ENCODE data around the gene RAI1. TPM values are rescaled to one million over a fixed set of nuclear protein-coding genes. Genes with fewer than 3 reads are reported as not detected.

Gene RAI1
- total RNA-seq, 2 experiments from 2014 or later: 17.1 to 49.4 TPM

- Histone ChIP-seq H3K27ac (ENCODE audit: low read depth, low read length, poor library complexity, severe bottlenecking) (no peak overlapping the region), H3K4me1 (ENCODE audit: insufficient read depth, low read length, poor library complexity, severe bottlenecking) (no peaks in the 10 kb centered on the region), H3K9me3 (ENCODE audit: low read length) (no peaks in the 10 kb centered on the region), H4K20me1 (ENCODE audit: insufficient read depth, low read length) (no peaks in the 10 kb centered on the region), H3K9me2 (ENCODE audit: insufficient read depth, low read length) (no peaks in the 10 kb centered on the region), H3K4me2 (ENCODE audit: low read length) (no peak overlapping the region), H2AFZ (ENCODE audit: low read length) (no peak overlapping the region), H3K36me3 (ENCODE audit: insufficient read depth, low read length) (no peaks in the 10 kb centered on the region), H3K4me3 (ENCODE audit: low read depth, low read length, poor library complexity, severe bottlenecking) (no peak overlapping the region), H3K79me2 (ENCODE audit: insufficient read depth, low read depth, low read length) (no peaks in the 10 kb centered on the region)
- ChIA-PET CTCF (ENCODE audit: unreplicated experiment) (no interaction called here), POLR2A (no interaction called here)
- DNase-seq (ENCODE audit: low spot score): no peak
- BruUV-seq (replicated peaks): no TSS peak
- intact Hi-C loops (cut with micrococcal nuclease; ENCODE audit: unreplicated experiment): no loop called here
- no peak for TF ChIP-seq CTCF (conservative IDR thresholded peaks at IDR 0.05; ENCODE audit: low read length)
- TF ChIP-seq EZH2phosphoT487 (IDR thresholded peaks at IDR 0.05; ENCODE audit: borderline replicate concordance, low read depth, low read length): no peak
Measured at GRCh38 chr17:17645961-17646360, 35.3 kb upstream of the RAI1 start.

GRCh38 chr17:17647524-17648178 is 33.6 kb upstream of the RAI1 start:
- no TSS peak for BruUV-seq (replicated peaks)
- Histone ChIP-seq H3K9me2 (ENCODE audit: insufficient read depth, low read length) (no peaks in the 10 kb centered on the region), H4K20me1 (ENCODE audit: insufficient read depth, low read length) (no peaks in the 10 kb centered on the region), H3K4me3 (ENCODE audit: low read depth, low read length, poor library complexity, severe bottlenecking) (no peak overlapping the region), H3K9me3 (ENCODE audit: low read length) (no peaks in the 10 kb centered on the region), H3K79me2 (ENCODE audit: insufficient read depth, low read depth, low read length) (no peaks in the 10 kb centered on the region), H2AFZ (ENCODE audit: low read length) (no peak overlapping the region), H3K36me3 (ENCODE audit: insufficient read depth, low read length) (no peaks in the 10 kb centered on the region), H3K27ac (ENCODE audit: low read depth, low read length, poor library complexity, severe bottlenecking) (no peak overlapping the region), H3K4me1 (ENCODE audit: insufficient read depth, low read length, poor library complexity, severe bottlenecking) (no peaks in the 10 kb centered on the region), H3K4me2 (ENCODE audit: low read length) (no peak overlapping the region)
- TF ChIP-seq CTCF (conservative IDR thresholded peaks at IDR 0.05; ENCODE audit: low read length): no peak
- TF ChIP-seq EZH2phosphoT487 (IDR thresholded peaks at IDR 0.05; ENCODE audit: borderline replicate concordance, low read depth, low read length): no peak
- no peak for DNase-seq (ENCODE audit: low spot score)
- CTCF ChIA-PET (ENCODE audit: unreplicated experiment): no interaction called here
- intact Hi-C loops (cut with micrococcal nuclease; ENCODE audit: unreplicated experiment): no loop called here
- POLR2A ChIA-PET: no interaction called here

GRCh38 chr17:17648762-17649161 is 32.5 kb upstream of the RAI1 start:
- H3K79me2 ChIP-seq (ENCODE audit: insufficient read depth, low read depth, low read length): no peaks in the 10 kb centered on the region
- intact Hi-C loops (cut with micrococcal nuclease; ENCODE audit: unreplicated experiment): no loop called here
- TF ChIP-seq CTCF (conservative IDR thresholded peaks at IDR 0.05; ENCODE audit: low read length): no peak
- TF ChIP-seq EZH2phosphoT487 (IDR thresholded peaks at IDR 0.05; ENCODE audit: borderline replicate concordance, low read depth, low read length): no peak
- H4K20me1 ChIP-seq (ENCODE audit: insufficient read depth, low read length): no peaks in the 10 kb centered on the region
- no peak overlapping the region for H3K4me3 ChIP-seq (ENCODE audit: low read depth, low read length, poor library complexity, severe bottlenecking)
- no peaks in the 10 kb centered on the region for H3K4me1 ChIP-seq (ENCODE audit: insufficient read depth, low read length, poor library complexity, severe bottlenecking)
- no peak overlapping the region for H3K4me2 ChIP-seq (ENCODE audit: low read length)
- ChIA-PET CTCF (ENCODE audit: unreplicated experiment) (no interaction called here), POLR2A (interaction anchor here (0.7 kb wide), 1 partner anchor 177 kb away, joined by 3 read pairs; no protein-coding TSS in a partner anchor)
- no peaks in the 10 kb centered on the region for H3K9me2 ChIP-seq (ENCODE audit: insufficient read depth, low read length)
- no peaks in the 10 kb centered on the region for H3K9me3 ChIP-seq (ENCODE audit: low read length)
- H2AFZ ChIP-seq (ENCODE audit: low read length): no peak overlapping the region
- no peak overlapping the region for H3K27ac ChIP-seq (ENCODE audit: low read depth, low read length, poor library complexity, severe bottlenecking)
- no peak for DNase-seq (ENCODE audit: low spot score)
- BruUV-seq (replicated peaks): no TSS peak
- no peaks in the 10 kb centered on the region for H3K36me3 ChIP-seq (ENCODE audit: insufficient read depth, low read length)

Data from OCI-LY7 (cell line).